Central memory CD4-positive, alpha-beta T cell (primary cell): ENCODE data around the gene NAA20.
A peak's percentile ranks its signal among the peaks of the same experiment; 100 is the strongest.
"Not testable (repeated sequence)": the region's sequence is repeated elsewhere in the genome, so short reads cannot be mapped to it uniquely, and the experiment has no call there.

ENCODE experiments used
- DNase-seq: peaks from one replicate; pipeline ENCODE4 v3.0.0; 2022

NAA20 gene

GRCh38 chr20:19991854-19992253 is 25.3 kb upstream of the NAA20 start:
- DNase-seq: no peak

GRCh38 chr20:19992996-19993908 is 23.9 kb upstream of the NAA20 start:
- DNase-seq: no peak

- no peak for DNase-seq
Observed at GRCh38 chr20:19993958-19994669, 23.0 kb upstream of the NAA20 start.

- peak; percentile 34 for DNase-seq
Observed at GRCh38 chr20:19995220-19995863, 21.8 kb upstream of the NAA20 start.

GRCh38 chr20:19996222-19996621 is 20.9 kb upstream of the NAA20 start:
- DNase-seq: no peak

- no peak for DNase-seq
Observed at GRCh38 chr20:19996917-19997316, 20.2 kb upstream of the NAA20 start.

- DNase-seq: no peak
Observed at GRCh38 chr20:19998990-19999705, 18.0 kb upstream of the NAA20 start.

GRCh38 chr20:20000211-20000968 is 16.8 kb upstream of the NAA20 start:
- DNase-seq: no peak

- DNase-seq: no peak
Observed at GRCh38 chr20:20002101-20002998, 14.8 kb upstream of the NAA20 start.

GRCh38 chr20:20003031-20003954 is 13.9 kb upstream of the NAA20 start:
- peak; percentile 9 for DNase-seq

- not testable (repeated sequence) for DNase-seq
Observed at GRCh38 chr20:20003955-20004322, 13.2 kb upstream of the NAA20 start.

GRCh38 chr20:20005342-20005741 is 11.8 kb upstream of the NAA20 start:
- no peak for DNase-seq

- DNase-seq: no peak
Observed at GRCh38 chr20:20009784-20010253, 7.3 kb upstream of the NAA20 start.

GRCh38 chr20:20010639-20011500 is 6.3 kb upstream of the NAA20 start:
- no peak for DNase-seq

GRCh38 chr20:20012541-20012940 is 4.6 kb upstream of the NAA20 start:
- no peak for DNase-seq

GRCh38 chr20:20014659-20015058 is 2.5 kb upstream of the NAA20 start:
- no peak for DNase-seq

- peak; percentile 12 for DNase-seq
Observed at GRCh38 chr20:20017844-20018185, 653 bp downstream of the NAA20 start.

- no peak for DNase-seq
Observed at GRCh38 chr20:20018366-20018765, 1.2 kb downstream of the NAA20 start.

GRCh38 chr20:20019123-20019522 is 2.0 kb downstream of the NAA20 start:
- DNase-seq: no peak
